Measurements from ENCODE around the gene RNF157. TPM values are rescaled to one million over a fixed set of nuclear protein-coding genes. Genes with fewer than 3 reads are reported as not detected.

Gene RNF157
- total and polyA plus RNA-seq, 2 of the 13 experiments (the other 11 are each of a cell fraction or from before 2014, with no cell fraction given), result 0.44 to 1.5 TPM

DNA sequence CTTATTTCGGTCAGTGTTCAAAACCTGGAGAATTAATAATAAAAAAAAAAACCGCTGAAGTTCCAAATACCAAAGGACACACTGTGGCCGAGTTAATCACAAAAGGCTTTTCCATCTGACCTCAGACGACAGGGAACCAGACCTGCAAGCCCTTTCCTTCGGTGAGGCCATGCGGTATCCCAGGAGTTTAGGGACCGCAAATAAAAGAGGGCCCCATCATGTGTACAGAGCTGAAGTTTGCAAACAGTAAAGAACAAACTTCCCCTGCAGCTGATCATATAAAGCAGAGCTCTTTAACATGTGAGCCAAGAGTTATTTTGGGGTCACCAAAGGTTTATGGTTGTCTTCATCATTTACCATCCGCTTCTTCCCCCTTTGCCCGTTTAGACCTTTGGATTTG is 66.3 kb downstream of the RNF157 start (continued):
- TF ChIP-seq AHDC1 (CRISPR knock-in tag; IDR thresholded peaks at IDR 0.05; ENCODE audit: borderline replicate concordance) (peak; percentile 52; the same call in 1 of the 2 replicates), ARID4A (CRISPR knock-in tag; IDR thresholded peaks at IDR 0.05; ENCODE audit: borderline replicate concordance) (peak; percentile 52; the same call in 1 of the 2 replicates), ZBTB7B (CRISPR knock-in tag; IDR thresholded peaks at IDR 0.05) (0 out of 2 replicates have a peak, but pooled peaks have one; percentile 40), IRF2 (CRISPR knock-in tag; IDR thresholded peaks at IDR 0.05) (no peak), ZNF350 (CRISPR knock-in tag; IDR thresholded peaks at IDR 0.05; ENCODE audit: borderline replicate concordance, low read depth) (no peak), ZSCAN29 (CRISPR knock-in tag; conservative IDR thresholded peaks at IDR 0.05) (no peak), HOXA3 (CRISPR knock-in tag; IDR thresholded peaks at IDR 0.05) (0 out of 2 replicates have a peak, but pooled peaks have one; percentile 21), ARNT2 (CRISPR knock-in tag; IDR thresholded peaks at IDR 0.05; ENCODE audit: low read depth) (no peak), ZNF296 (CRISPR knock-in tag; conservative IDR thresholded peaks at IDR 0.05) (no peak), NCOA2 (CRISPR knock-in tag; IDR thresholded peaks at IDR 0.05) (peak; percentile 67), ZNF224 (CRISPR knock-in tag; IDR thresholded peaks at IDR 0.05) (no peak), KDM6A (CRISPR knock-in tag; IDR thresholded peaks at IDR 0.05; ENCODE audit: low read depth) (0 out of 2 replicates have a peak, but pooled peaks have one; percentile 37)
- TF ChIP-seq, protein P1, sequence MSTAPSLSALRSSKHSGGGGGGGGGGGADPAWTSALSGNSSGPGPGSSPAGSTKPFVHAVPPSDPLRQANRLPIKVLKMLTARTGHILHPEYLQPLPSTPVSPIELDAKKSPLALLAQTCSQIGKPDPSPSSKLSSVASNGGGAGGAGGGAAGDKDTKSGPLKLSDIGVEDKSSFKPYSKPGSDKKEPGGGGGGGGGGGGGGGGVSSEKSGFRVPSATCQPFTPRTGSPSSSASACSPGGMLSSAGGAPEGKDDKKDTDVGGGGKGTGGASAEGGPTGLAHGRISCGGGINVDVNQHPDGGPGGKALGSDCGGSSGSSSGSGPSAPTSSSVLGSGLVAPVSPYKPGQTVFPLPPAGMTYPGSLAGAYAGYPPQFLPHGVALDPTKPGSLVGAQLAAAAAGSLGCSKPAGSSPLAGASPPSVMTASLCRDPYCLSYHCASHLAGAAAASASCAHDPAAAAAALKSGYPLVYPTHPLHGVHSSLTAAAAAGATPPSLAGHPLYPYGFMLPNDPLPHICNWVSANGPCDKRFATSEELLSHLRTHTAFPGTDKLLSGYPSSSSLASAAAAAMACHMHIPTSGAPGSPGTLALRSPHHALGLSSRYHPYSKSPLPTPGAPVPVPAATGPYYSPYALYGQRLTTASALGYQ (CRISPR knock-in tag; IDR thresholded peaks at IDR 0.05), result 0 out of 2 replicates have a peak, but pooled peaks have one; percentile 46
- TF ChIP-seq, protein P2, sequence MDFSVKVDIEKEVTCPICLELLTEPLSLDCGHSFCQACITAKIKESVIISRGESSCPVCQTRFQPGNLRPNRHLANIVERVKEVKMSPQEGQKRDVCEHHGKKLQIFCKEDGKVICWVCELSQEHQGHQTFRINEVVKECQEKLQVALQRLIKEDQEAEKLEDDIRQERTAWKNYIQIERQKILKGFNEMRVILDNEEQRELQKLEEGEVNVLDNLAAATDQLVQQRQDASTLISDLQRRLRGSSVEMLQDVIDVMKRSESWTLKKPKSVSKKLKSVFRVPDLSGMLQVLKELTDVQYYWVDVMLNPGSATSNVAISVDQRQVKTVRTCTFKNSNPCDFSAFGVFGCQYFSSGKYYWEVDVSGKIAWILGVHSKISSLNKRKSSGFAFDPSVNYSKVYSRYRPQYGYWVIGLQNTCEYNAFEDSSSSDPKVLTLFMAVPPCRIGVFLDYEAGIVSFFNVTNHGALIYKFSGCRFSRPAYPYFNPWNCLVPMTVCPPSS (IDR thresholded peaks at IDR 0.05), result no peak
- TF ChIP-seq, protein P3, sequence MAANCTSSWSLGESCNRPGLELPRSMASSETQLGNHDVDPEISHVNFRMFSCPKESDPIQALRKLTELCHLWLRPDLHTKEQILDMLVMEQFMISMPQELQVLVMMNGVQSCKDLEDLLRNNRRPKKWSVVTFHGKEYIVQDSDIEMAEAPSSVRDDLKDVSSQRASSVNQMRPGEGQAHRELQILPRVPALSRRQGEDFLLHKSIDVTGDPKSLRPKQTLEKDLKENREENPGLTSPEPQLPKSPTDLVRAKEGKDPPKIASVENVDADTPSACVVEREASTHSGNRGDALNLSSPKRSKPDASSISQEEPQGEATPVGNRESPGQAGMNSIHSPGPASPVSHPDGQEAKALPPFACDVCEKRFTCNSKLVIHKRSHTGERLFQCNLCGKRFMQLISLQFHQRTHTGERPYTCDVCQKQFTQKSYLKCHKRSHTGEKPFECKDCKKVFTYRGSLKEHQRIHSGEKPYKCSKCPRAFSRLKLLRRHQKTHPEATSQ (CRISPR knock-in tag; IDR thresholded peaks at IDR 0.05; ENCODE audit: borderline replicate concordance), result 0 out of 2 replicates have a peak, but pooled peaks have one; percentile 30
